CD4-positive, alpha-beta memory T cell (primary cell): ENCODE measurements around the gene WASF3. TPM values are rescaled to one million over a fixed set of nuclear protein-coding genes. Genes with fewer than 3 reads are reported as not detected.

Source experiments
- CTCF ChIA-PET: fragments of 350-600 bp; sonication (Branson Sonifier 250); formaldehyde crosslinking; loops from one replicate; lab custom pipeline; 2021; ENCODE audit warnings: inconsistent platforms; ENCODE audit not compliant: partially characterized antibody; lab: Charles Lee
- POLR2A ChIA-PET: fragments of 350-600 bp; sonication (Branson Sonifier 250); formaldehyde crosslinking; loops from one replicate; lab custom pipeline; 2021; ENCODE audit not compliant: partially characterized antibody; lab: Charles Lee
- DNase-seq, 5 donors: peaks; one replicate each; pipeline versions ENCODE4 v3.0.0 to v3.0.0-alpha.2; 2020 to 2022; ENCODE audit warnings: mixed read lengths in 1 of 5
- H3K27ac ChIP-seq: one replicate; pipeline ENCODE4 v1.7.0; 2013; ENCODE audit warnings: low read depth, low read length
- H3K27me3 ChIP-seq: 2 replicates; pipeline ENCODE4 v1.7.0; 2013; ENCODE audit warnings: mild to moderate bottlenecking, low read length, moderate library complexity; ENCODE audit not compliant: insufficient read depth
- H3K36me3 ChIP-seq: 2 replicates; pipeline ENCODE4 v1.7.0; 2013; ENCODE audit warnings: mild to moderate bottlenecking, low read length, moderate library complexity; ENCODE audit not compliant: insufficient read depth
- H3K4me1 ChIP-seq: 2 replicates; pipeline ENCODE4 v1.7.0; 2013; ENCODE audit warnings: mild to moderate bottlenecking, low read length, moderate library complexity; ENCODE audit not compliant: insufficient read depth
- H3K4me3 ChIP-seq, 2 donors: one replicate each; pipeline ENCODE4 v1.7.0; 2013; ENCODE audit warnings: low read length in 2 of 2, mild to moderate bottlenecking in 1 of 2
- H3K9me3 ChIP-seq, 2 donors: one replicate each; pipeline ENCODE4 v1.7.0; 2013; ENCODE audit warnings: low read length in 2 of 2, control low read depth in 1 of 2; ENCODE audit not compliant: control insufficient read depth in 1 of 2
- H3K27ac Mint-ChIP-seq, 7 donors: one replicate each; pipeline ENCODE4 v1.8.0; 2020 to 2021; ENCODE audit warnings: mixed read lengths in 7 of 7, mild to moderate bottlenecking in 6 of 7, inconsistent platforms in 3 of 7, moderate library complexity in 3 of 7
- H3K27me3 Mint-ChIP-seq, 2 donors: one replicate each; pipeline ENCODE4 v1.8.0; 2020 to 2021; ENCODE audit warnings: mixed read lengths in 2 of 2
- H3K36me3 Mint-ChIP-seq, 2 donors: one replicate each; pipeline ENCODE4 v1.8.0; 2020 to 2021; ENCODE audit warnings: mixed read lengths in 2 of 2, inconsistent platforms in 1 of 2, mild to moderate bottlenecking in 1 of 2
- H3K4me1 Mint-ChIP-seq, 4 donors: one replicate each; pipeline ENCODE4 v1.8.0; 2020 to 2021; ENCODE audit warnings: mixed read lengths in 4 of 4, mild to moderate bottlenecking in 1 of 4
- H3K4me3 Mint-ChIP-seq, 8 donors: one replicate each; pipeline ENCODE4 v1.8.0; 2020 to 2021; ENCODE audit warnings: mixed read lengths in 8 of 8, mild to moderate bottlenecking in 7 of 8, moderate library complexity in 6 of 8, inconsistent platforms in 3 of 8
- H3K9me3 Mint-ChIP-seq, 8 donors: one replicate each; pipeline ENCODE4 v1.8.0; 2020 to 2021; ENCODE audit warnings: mixed read lengths in 8 of 8, mild to moderate bottlenecking in 5 of 8, inconsistent platforms in 3 of 8, moderate library complexity in 1 of 8
- intact Hi-C: fragments of 100-400 bp; cut with micrococcal nuclease; formaldehyde crosslinking; loops from one replicate; pipeline ENCODE4 v1.15.1; 2023
- polyA plus RNA-seq, 2 donors: library from polyadenylated mRNA; unstranded; fragments of 300-500 nt; fragmentation: Illumina TruSeq; gene quantifications; one replicate each; pipeline ENCODE4 v1.2.3, GENCODE V29; 2021
- total RNA-seq, 2 experiments: library from RNA; stranded (reverse); gene quantifications; one replicate each; pipeline ENCODE4 v1.2.3, GENCODE V29; 2021

The WASF3 gene
- total and polyA plus RNA-seq, 4 experiments from 2014 or later = not detected

- Histone ChIP-seq H3K9me3 (no peaks in the 10 kb centered on the region), H3K27me3 (no peaks in the 10 kb centered on the region), H3K4me3 (no peak overlapping the region), H3K36me3 (no peaks in the 10 kb centered on the region), H3K27ac (no peak overlapping the region), H3K4me1 (no peaks in the 10 kb centered on the region)
- no peaks in the 10 kb centered on the region for H3K36me3 Mint-ChIP-seq
- CTCF ChIA-PET = no interaction called here
- H3K27me3 Mint-ChIP-seq = peaks cover 4 to 7% of the 10 kb centered on the region in 2 donors
- no peak overlapping the region for H3K27ac Mint-ChIP-seq
- no peaks in the 10 kb centered on the region for H3K4me1 Mint-ChIP-seq
- no peak for DNase-seq
- POLR2A ChIA-PET = no interaction called here
- H3K9me3 Mint-ChIP-seq = peaks cover 0 to 5% (median 0%) of the 10 kb centered on the region in 8 donors
- H3K4me3 Mint-ChIP-seq = no peak overlapping the region
- intact Hi-C loops = no loop called here
Measured at GRCh38 chr13:26534036-26534726, 23.3 kb upstream of the WASF3 start.

- no peak overlapping the region for H3K27ac Mint-ChIP-seq
- no peak overlapping the region for H3K4me3 ChIP-seq
- ChIA-PET CTCF (no interaction called here), POLR2A (no interaction called here)
- intact Hi-C loops = no loop called here
- H3K4me3 Mint-ChIP-seq = no peak overlapping the region
- H3K4me1 ChIP-seq = no peaks in the 10 kb centered on the region
- no peaks in the 10 kb centered on the region for H3K36me3 ChIP-seq
- H3K27me3 Mint-ChIP-seq = peaks cover 7 to 13% of the 10 kb centered on the region in 2 donors
- no peaks in the 10 kb centered on the region for H3K36me3 Mint-ChIP-seq
- H3K27ac ChIP-seq = no peak overlapping the region
- H3K9me3 ChIP-seq = no peaks in the 10 kb centered on the region
- H3K27me3 ChIP-seq = no peaks in the 10 kb centered on the region
- no peaks in the 10 kb centered on the region for H3K4me1 Mint-ChIP-seq
- peaks cover 0 to 4% (median 0%) of the 10 kb centered on the region in 8 donors for H3K9me3 Mint-ChIP-seq
- no peak for DNase-seq
Measured at GRCh38 chr13:26538363-26539317, 18.8 kb upstream of the WASF3 start.

GRCh38 chr13:26539738-26540292, 17.7 kb upstream of the WASF3 start:
- H3K36me3 ChIP-seq = no peaks in the 10 kb centered on the region
- ChIA-PET POLR2A (no interaction called here), CTCF (no interaction called here)
- H3K36me3 Mint-ChIP-seq = no peaks in the 10 kb centered on the region
- DNase-seq = no peak
- H3K27me3 Mint-ChIP-seq = peaks cover 7 to 16% of the 10 kb centered on the region in 2 donors
- H3K4me3 ChIP-seq = no peak overlapping the region
- no peak overlapping the region for H3K27ac Mint-ChIP-seq
- H3K9me3 Mint-ChIP-seq = peaks cover 0 to 4% (median 0%) of the 10 kb centered on the region in 8 donors
- no peaks in the 10 kb centered on the region for H3K4me1 ChIP-seq
- intact Hi-C loops = no loop called here
- H3K4me3 Mint-ChIP-seq = no peak overlapping the region
- H3K27me3 ChIP-seq = no peaks in the 10 kb centered on the region
- no peaks in the 10 kb centered on the region for H3K9me3 ChIP-seq
- H3K27ac ChIP-seq = no peak overlapping the region
- no peaks in the 10 kb centered on the region for H3K4me1 Mint-ChIP-seq

- Mint-ChIP-seq H3K36me3 (no peaks in the 10 kb centered on the region), H3K4me3 (no peak overlapping the region), H3K9me3 (peaks cover 0 to 4% (median 0%) of the 10 kb centered on the region in 8 donors), H3K27me3 (peaks cover 7 to 16% of the 10 kb centered on the region in 2 donors), H3K4me1 (no peaks in the 10 kb centered on the region), H3K27ac (no peak overlapping the region)
- intact Hi-C loops = no loop called here
- Histone ChIP-seq H3K4me1 (no peaks in the 10 kb centered on the region), H3K4me3 (no peak overlapping the region), H3K36me3 (no peaks in the 10 kb centered on the region), H3K9me3 (no peaks in the 10 kb centered on the region), H3K27ac (no peak overlapping the region), H3K27me3 (no peaks in the 10 kb centered on the region)
- no peak for DNase-seq
- CTCF ChIA-PET = no interaction called here
- POLR2A ChIA-PET = no interaction called here
Measured at GRCh38 chr13:26540334-26540733, 17.1 kb upstream of the WASF3 start.

GRCh38 chr13:26541041-26541440, 16.4 kb upstream of the WASF3 start:
- Mint-ChIP-seq H3K27me3 (peaks cover 7 to 18% of the 10 kb centered on the region in 2 donors), H3K4me1 (no peaks in the 10 kb centered on the region), H3K36me3 (no peaks in the 10 kb centered on the region), H3K27ac (no peak overlapping the region), H3K4me3 (no peak overlapping the region), H3K9me3 (peaks cover 0 to 4% (median 0%) of the 10 kb centered on the region in 8 donors)
- Histone ChIP-seq H3K4me3 (no peak overlapping the region), H3K9me3 (no peaks in the 10 kb centered on the region), H3K27me3 (no peaks in the 10 kb centered on the region), H3K27ac (no peak overlapping the region), H3K4me1 (no peaks in the 10 kb centered on the region), H3K36me3 (no peaks in the 10 kb centered on the region)
- CTCF ChIA-PET = no interaction called here
- intact Hi-C loops = no loop called here
- POLR2A ChIA-PET = no interaction called here
- no peak for DNase-seq

GRCh38 chr13:26541678-26542568, 15.6 kb upstream of the WASF3 start:
- intact Hi-C loops = no loop called here
- Histone ChIP-seq H3K36me3 (no peaks in the 10 kb centered on the region), H3K27ac (no peak overlapping the region), H3K4me1 (no peaks in the 10 kb centered on the region), H3K4me3 (no peak overlapping the region), H3K27me3 (no peaks in the 10 kb centered on the region), H3K9me3 (no peaks in the 10 kb centered on the region)
- Mint-ChIP-seq H3K36me3 (no peaks in the 10 kb centered on the region), H3K27me3 (peaks cover 7 to 18% of the 10 kb centered on the region in 2 donors), H3K4me3 (no peak overlapping the region), H3K27ac (no peak overlapping the region), H3K9me3 (peaks cover 0 to 4% (median 0%) of the 10 kb centered on the region in 8 donors), H3K4me1 (no peaks in the 10 kb centered on the region)
- POLR2A ChIA-PET = no interaction called here
- no peak for DNase-seq
- CTCF ChIA-PET = no interaction called here
